ENCODE results near the gene MACC1. TPM values are rescaled to one million over a fixed set of nuclear protein-coding genes. Genes with fewer than 3 reads are reported as not detected.
A peak's percentile ranks its signal among the peaks of the same experiment; 100 is the strongest.

The MACC1 gene
- total and polyA plus RNA-seq, 10 of the 15 experiments (the other 5 are each of a cell fraction or from before 2014, with no cell fraction given): 6.0 to 61.1 (median 12.7) TPM

DNA sequence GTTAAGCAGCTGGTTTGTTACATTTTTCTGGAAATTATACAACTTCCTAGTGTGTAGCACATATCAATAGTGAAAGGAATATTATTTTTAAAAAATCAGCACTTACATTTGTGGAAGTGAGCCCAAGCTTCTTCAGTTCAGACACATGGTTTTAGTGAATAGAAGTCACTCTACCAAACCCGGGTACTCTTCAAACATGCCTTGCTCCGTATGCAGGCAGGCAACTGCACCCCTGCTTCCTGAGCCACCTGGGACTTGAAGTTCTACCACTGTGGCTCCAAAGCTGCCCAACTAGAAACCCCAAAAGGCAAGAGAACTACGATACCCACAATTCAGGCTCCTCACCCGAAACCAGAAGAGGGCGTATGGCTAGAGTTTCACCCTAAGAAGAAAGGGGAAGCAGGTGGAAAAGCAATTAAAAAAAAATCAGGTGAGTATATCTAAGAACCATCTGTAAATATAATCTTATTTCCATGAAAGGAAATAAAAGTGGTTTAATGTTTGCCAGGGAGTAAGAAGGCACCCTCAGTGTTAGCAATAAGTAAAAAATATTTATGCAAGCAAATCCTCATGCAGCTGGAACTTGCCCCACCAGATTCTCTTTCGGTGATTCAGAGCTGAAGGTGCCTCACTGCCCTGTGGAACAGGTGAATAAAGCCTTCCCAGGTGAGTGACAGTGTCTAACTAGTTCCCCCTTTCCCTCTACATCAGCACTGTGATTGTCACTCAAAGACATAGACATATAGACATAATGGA is at the start of gene MACC1 (continued):
- no peak for TF ChIP-seq NFYA (IDR thresholded peaks at IDR 0.05; ENCODE audit: borderline replicate concordance, low read depth, low read length)
- TF ChIP-seq MTA2 (IDR thresholded peaks at IDR 0.05; ENCODE audit: low read depth): peak; percentile 66; the same call in 1 of the 2 replicates
- TF ChIP-seq, protein P1, sequence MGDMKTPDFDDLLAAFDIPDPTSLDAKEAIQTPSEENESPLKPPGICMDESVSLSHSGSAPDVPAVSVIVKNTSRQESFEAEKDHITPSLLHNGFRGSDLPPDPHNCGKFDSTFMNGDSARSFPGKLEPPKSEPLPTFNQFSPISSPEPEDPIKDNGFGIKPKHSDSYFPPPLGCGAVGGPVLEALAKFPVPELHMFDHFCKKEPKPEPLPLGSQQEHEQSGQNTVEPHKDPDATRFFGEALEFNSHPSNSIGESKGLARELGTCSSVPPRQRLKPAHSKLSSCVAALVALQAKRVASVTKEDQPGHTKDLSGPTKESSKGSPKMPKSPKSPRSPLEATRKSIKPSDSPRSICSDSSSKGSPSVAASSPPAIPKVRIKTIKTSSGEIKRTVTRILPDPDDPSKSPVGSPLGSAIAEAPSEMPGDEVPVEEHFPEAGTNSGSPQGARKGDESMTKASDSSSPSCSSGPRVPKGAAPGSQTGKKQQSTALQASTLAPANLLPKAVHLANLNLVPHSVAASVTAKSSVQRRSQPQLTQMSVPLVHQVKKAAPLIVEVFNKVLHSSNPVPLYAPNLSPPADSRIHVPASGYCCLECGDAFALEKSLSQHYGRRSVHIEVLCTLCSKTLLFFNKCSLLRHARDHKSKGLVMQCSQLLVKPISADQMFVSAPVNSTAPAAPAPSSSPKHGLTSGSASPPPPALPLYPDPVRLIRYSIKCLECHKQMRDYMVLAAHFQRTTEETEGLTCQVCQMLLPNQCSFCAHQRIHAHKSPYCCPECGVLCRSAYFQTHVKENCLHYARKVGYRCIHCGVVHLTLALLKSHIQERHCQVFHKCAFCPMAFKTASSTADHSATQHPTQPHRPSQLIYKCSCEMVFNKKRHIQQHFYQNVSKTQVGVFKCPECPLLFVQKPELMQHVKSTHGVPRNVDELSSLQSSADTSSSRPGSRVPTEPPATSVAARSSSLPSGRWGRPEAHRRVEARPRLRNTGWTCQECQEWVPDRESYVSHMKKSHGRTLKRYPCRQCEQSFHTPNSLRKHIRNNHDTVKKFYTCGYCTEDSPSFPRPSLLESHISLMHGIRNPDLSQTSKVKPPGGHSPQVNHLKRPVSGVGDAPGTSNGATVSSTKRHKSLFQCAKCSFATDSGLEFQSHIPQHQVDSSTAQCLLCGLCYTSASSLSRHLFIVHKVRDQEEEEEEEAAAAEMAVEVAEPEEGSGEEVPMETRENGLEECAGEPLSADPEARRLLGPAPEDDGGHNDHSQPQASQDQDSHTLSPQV (IDR thresholded peaks at IDR 0.05): 0 out of 2 replicates have a peak, but pooled peaks have one; percentile 27
- TF ChIP-seq CREM (IDR thresholded peaks at IDR 0.05; ENCODE audit: low read depth): peak; percentile 82
- peak; percentile 64 for TF ChIP-seq CREB1 (IDR thresholded peaks at IDR 0.05; ENCODE audit: low read depth)
- TF ChIP-seq CEBPB (IDR thresholded peaks at IDR 0.05; ENCODE audit: borderline replicate concordance in 1 of 2, low read depth in 2 of 2, low read length in 2 of 2): no peak
- TF ChIP-seq, protein P2, sequence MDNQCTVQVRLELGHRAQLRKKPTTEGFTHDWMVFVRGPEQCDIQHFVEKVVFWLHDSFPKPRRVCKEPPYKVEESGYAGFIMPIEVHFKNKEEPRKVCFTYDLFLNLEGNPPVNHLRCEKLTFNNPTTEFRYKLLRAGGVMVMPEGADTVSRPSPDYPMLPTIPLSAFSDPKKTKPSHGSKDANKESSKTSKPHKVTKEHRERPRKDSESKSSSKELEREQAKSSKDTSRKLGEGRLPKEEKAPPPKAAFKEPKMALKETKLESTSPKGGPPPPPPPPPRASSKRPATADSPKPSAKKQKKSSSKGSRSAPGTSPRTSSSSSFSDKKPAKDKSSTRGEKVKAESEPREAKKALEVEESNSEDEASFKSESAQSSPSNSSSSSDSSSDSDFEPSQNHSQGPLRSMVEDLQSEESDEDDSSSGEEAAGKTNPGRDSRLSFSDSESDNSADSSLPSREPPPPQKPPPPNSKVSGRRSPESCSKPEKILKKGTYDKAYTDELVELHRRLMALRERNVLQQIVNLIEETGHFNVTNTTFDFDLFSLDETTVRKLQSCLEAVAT (IDR thresholded peaks at IDR 0.05): peak; percentile 90
- TF ChIP-seq EZH2 (IDR thresholded peaks at IDR 0.05; ENCODE audit: borderline replicate concordance, control insufficient read depth, low read depth, low read length): no peak
- TF ChIP-seq, protein P3, sequence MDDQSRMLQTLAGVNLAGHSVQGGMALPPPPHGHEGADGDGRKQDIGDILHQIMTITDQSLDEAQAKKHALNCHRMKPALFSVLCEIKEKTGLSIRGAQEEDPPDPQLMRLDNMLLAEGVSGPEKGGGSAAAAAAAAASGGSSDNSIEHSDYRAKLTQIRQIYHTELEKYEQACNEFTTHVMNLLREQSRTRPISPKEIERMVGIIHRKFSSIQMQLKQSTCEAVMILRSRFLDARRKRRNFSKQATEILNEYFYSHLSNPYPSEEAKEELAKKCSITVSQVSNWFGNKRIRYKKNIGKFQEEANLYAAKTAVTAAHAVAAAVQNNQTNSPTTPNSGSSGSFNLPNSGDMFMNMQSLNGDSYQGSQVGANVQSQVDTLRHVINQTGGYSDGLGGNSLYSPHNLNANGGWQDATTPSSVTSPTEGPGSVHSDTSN (IDR thresholded peaks at IDR 0.05; ENCODE audit: insufficient replicate concordance, low read depth, low read length): peak; percentile 18
- peak; percentile 67; the same call in 1 of the 2 replicates for TF ChIP-seq SPI1 (IDR thresholded peaks at IDR 0.05; ENCODE audit: borderline replicate concordance, insufficient read depth, low read depth, low read length)
- TF ChIP-seq, protein P4, sequence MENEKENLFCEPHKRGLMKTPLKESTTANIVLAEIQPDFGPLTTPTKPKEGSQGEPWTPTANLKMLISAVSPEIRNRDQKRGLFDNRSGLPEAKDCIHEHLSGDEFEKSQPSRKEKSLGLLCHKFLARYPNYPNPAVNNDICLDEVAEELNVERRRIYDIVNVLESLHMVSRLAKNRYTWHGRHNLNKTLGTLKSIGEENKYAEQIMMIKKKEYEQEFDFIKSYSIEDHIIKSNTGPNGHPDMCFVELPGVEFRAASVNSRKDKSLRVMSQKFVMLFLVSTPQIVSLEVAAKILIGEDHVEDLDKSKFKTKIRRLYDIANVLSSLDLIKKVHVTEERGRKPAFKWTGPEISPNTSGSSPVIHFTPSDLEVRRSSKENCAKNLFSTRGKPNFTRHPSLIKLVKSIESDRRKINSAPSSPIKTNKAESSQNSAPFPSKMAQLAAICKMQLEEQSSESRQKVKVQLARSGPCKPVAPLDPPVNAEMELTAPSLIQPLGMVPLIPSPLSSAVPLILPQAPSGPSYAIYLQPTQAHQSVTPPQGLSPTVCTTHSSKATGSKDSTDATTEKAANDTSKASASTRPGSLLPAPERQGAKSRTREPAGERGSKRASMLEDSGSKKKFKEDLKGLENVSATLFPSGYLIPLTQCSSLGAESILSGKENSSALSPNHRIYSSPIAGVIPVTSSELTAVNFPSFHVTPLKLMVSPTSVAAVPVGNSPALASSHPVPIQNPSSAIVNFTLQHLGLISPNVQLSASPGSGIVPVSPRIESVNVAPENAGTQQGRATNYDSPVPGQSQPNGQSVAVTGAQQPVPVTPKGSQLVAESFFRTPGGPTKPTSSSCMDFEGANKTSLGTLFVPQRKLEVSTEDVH (IDR thresholded peaks at IDR 0.05; ENCODE audit: low read depth, partially characterized antibody): no peak
- 0 out of 2 replicates have a peak, but pooled peaks have one; percentile 39 for TF ChIP-seq BCL11A (IDR thresholded peaks at IDR 0.05; ENCODE audit: low read depth, low read length)
- peak; percentile 40 for TF ChIP-seq KLF5 (IDR thresholded peaks at IDR 0.05; ENCODE audit: partially characterized antibody)
- TF ChIP-seq, protein P5, sequence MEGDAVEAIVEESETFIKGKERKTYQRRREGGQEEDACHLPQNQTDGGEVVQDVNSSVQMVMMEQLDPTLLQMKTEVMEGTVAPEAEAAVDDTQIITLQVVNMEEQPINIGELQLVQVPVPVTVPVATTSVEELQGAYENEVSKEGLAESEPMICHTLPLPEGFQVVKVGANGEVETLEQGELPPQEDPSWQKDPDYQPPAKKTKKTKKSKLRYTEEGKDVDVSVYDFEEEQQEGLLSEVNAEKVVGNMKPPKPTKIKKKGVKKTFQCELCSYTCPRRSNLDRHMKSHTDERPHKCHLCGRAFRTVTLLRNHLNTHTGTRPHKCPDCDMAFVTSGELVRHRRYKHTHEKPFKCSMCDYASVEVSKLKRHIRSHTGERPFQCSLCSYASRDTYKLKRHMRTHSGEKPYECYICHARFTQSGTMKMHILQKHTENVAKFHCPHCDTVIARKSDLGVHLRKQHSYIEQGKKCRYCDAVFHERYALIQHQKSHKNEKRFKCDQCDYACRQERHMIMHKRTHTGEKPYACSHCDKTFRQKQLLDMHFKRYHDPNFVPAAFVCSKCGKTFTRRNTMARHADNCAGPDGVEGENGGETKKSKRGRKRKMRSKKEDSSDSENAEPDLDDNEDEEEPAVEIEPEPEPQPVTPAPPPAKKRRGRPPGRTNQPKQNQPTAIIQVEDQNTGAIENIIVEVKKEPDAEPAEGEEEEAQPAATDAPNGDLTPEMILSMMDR (IDR thresholded peaks at IDR 0.05 in 2 of 3, conservative IDR thresholded peaks at IDR 0.05 in 1 of 3; ENCODE audit: control insufficient read depth in 2 of 3, extremely low read depth in 1 of 3, insufficient read depth in 1 of 3, low read depth in 3 of 3, low read length in 3 of 3): peak; percentile 60 to 80 (median 72); a peak in 5 of 6 replicates
- TF ChIP-seq NFIC (IDR thresholded peaks at IDR 0.05; ENCODE audit: low read depth, low read length): peak; percentile 39
- TF ChIP-seq MEF2A (IDR thresholded peaks at IDR 0.05; ENCODE audit: insufficient read depth, low read depth, low read length): 0 out of 2 replicates have a peak, but pooled peaks have one; percentile 24

All from GM12878 (cell line).